ENCODE measurements around the gene PDCL3.

- TF ChIP-seq CTCF (IDR thresholded peaks at IDR 0.05) = no peak
- no peak for TF ChIP-seq POLR2AphosphoS5 (IDR thresholded peaks at IDR 0.05)
- no peak for TF ChIP-seq EP300 (IDR thresholded peaks at IDR 0.05)
- no peak for TF ChIP-seq POLR2A (IDR thresholded peaks at IDR 0.05)
These were observed 14.0 kb upstream of the PDCL3 start for GRCh38 chr2:100548771-100549170.

Data from upper lobe of left lung (tissue), 4 donors.